Activated CD4-positive, alpha-beta memory T cell treated with anti-CD3 and anti-CD28 coated beads for 36 hours (primary cell): ENCODE results near the gene FASTKD1. TPM values are rescaled to one million over a fixed set of nuclear protein-coding genes. Genes with fewer than 3 reads are reported as not detected.

Experiments
- CTCF ChIA-PET: fragments of 350-600 bp; sonication (Branson Sonifier 250); formaldehyde crosslinking; loops from one replicate; lab custom pipeline; 2021; ENCODE audit warnings: antibody characterized with exemption, inconsistent platforms; lab: Charles Lee
- POLR2A ChIA-PET: fragments of 350-600 bp; sonication (Branson Sonifier 250); formaldehyde crosslinking; loops from one replicate; lab custom pipeline; 2021; ENCODE audit warnings: antibody characterized with exemption; lab: Charles Lee
- DNase-seq: peaks from one replicate; pipeline ENCODE4 v3.0.0-alpha.2; 2020
- H3K27ac Mint-ChIP-seq: one replicate; pipeline ENCODE4 v1.8.0; 2021; ENCODE audit warnings: mixed read lengths
- H3K27me3 Mint-ChIP-seq: one replicate; pipeline ENCODE4 v1.8.0; 2021; ENCODE audit warnings: mixed read lengths
- H3K36me3 Mint-ChIP-seq: one replicate; pipeline ENCODE4 v1.8.0; 2021; ENCODE audit warnings: mixed read lengths
- H3K4me1 Mint-ChIP-seq: one replicate; pipeline ENCODE4 v1.8.0; 2021; ENCODE audit warnings: low read depth, mixed read lengths
- H3K4me3 Mint-ChIP-seq: one replicate; pipeline ENCODE4 v1.8.0; 2021; ENCODE audit warnings: mild to moderate bottlenecking, mixed read lengths
- H3K9me3 Mint-ChIP-seq: one replicate; pipeline ENCODE4 v1.8.0; 2021; ENCODE audit warnings: mixed read lengths
- intact Hi-C: fragments of 100-400 bp; cut with micrococcal nuclease; formaldehyde crosslinking; loops from one replicate; pipeline ENCODE4 v1.15.1; 2023
- total RNA-seq, 2 experiments: library from RNA; stranded (reverse); gene quantifications; one replicate each; pipeline ENCODE4 v1.2.3, GENCODE V29; 2021

FASTKD1 gene
- total RNA-seq, 2 experiments from 2014 or later: 41.6 to 47.6 TPM

GRCh38 chr2:169507698-169508097 is 66.0 kb downstream of the FASTKD1 start:
- Mint-ChIP-seq H3K4me3 (no peak overlapping the region), H3K9me3 (no peaks in the 10 kb centered on the region), H3K4me1 (no peaks in the 10 kb centered on the region), H3K27me3 (no peaks in the 10 kb centered on the region), H3K27ac (no peak overlapping the region), H3K36me3 (peaks cover 7% of the 10 kb centered on the region)
- intact Hi-C loops: no loop called here
- CTCF ChIA-PET: interaction anchor here (0.8 kb wide), 1 partner anchor 20 kb away, joined by 3 read pairs; no protein-coding TSS in a partner anchor
- POLR2A ChIA-PET: no interaction called here
- no peak for DNase-seq

- DNase-seq: no peak
- POLR2A ChIA-PET: no interaction called here
- intact Hi-C loops: no loop called here
- H3K9me3 Mint-ChIP-seq: no peaks in the 10 kb centered on the region
- H3K36me3 Mint-ChIP-seq: peaks cover 7% of the 10 kb centered on the region
- CTCF ChIA-PET: no interaction called here
- no peak overlapping the region for H3K27ac Mint-ChIP-seq
- no peaks in the 10 kb centered on the region for H3K27me3 Mint-ChIP-seq
- no peaks in the 10 kb centered on the region for H3K4me1 Mint-ChIP-seq
- no peak overlapping the region for H3K4me3 Mint-ChIP-seq
These were observed 69.0 kb downstream of the FASTKD1 start for GRCh38 chr2:169504651-169505050.

GRCh38 chr2:169495310-169495928 is 78.2 kb downstream of the FASTKD1 start:
- no peak for DNase-seq
- intact Hi-C loops: no loop called here
- no peaks in the 10 kb centered on the region for H3K4me1 Mint-ChIP-seq
- no peak overlapping the region for H3K4me3 Mint-ChIP-seq
- H3K36me3 Mint-ChIP-seq: no peaks in the 10 kb centered on the region
- ChIA-PET POLR2A (no interaction called here), CTCF (no interaction called here)
- H3K27ac Mint-ChIP-seq: no peak overlapping the region
- no peaks in the 10 kb centered on the region for H3K9me3 Mint-ChIP-seq
- no peaks in the 10 kb centered on the region for H3K27me3 Mint-ChIP-seq

GRCh38 chr2:169493360-169493759 is 80.3 kb downstream of the FASTKD1 start:
- ChIA-PET POLR2A (no interaction called here), CTCF (interaction anchor here (2.5 kb wide), 1 partner anchor 14 kb away, joined by 9 read pairs; the partner anchor contains the start of gene BBS5)
- H3K4me3 Mint-ChIP-seq: no peak overlapping the region
- intact Hi-C loops: no loop called here
- DNase-seq: no peak
- no peaks in the 10 kb centered on the region for H3K36me3 Mint-ChIP-seq
- no peaks in the 10 kb centered on the region for H3K9me3 Mint-ChIP-seq
- no peaks in the 10 kb centered on the region for H3K27me3 Mint-ChIP-seq
- H3K27ac Mint-ChIP-seq: no peak overlapping the region
- no peaks in the 10 kb centered on the region for H3K4me1 Mint-ChIP-seq

GRCh38 chr2:169491378-169491777 is 82.3 kb downstream of the FASTKD1 start:
- POLR2A ChIA-PET: no interaction called here
- Mint-ChIP-seq H3K27ac (no peak overlapping the region), H3K27me3 (no peaks in the 10 kb centered on the region), H3K36me3 (no peaks in the 10 kb centered on the region), H3K4me1 (no peaks in the 10 kb centered on the region), H3K4me3 (no peak overlapping the region), H3K9me3 (no peaks in the 10 kb centered on the region)
- CTCF ChIA-PET: interaction anchor here (1.0 kb wide), 1 partner anchor 9 kb away, joined by 4 read pairs; no protein-coding TSS in a partner anchor
- DNase-seq: no peak
- intact Hi-C loops: no loop called here

- Mint-ChIP-seq H3K27me3 (no peaks in the 10 kb centered on the region), H3K27ac (no peak overlapping the region), H3K4me1 (no peaks in the 10 kb centered on the region), H3K4me3 (no peak overlapping the region), H3K9me3 (no peaks in the 10 kb centered on the region), H3K36me3 (no peaks in the 10 kb centered on the region)
- DNase-seq: no peak
- intact Hi-C loops: no loop called here
- CTCF ChIA-PET: interaction anchor here (1.0 kb wide), 2 partner anchors 9 to 11 kb away, joined by 3 to 4 read pairs; partner anchors contain the start of gene BBS5
- POLR2A ChIA-PET: no interaction called here
These were observed 82.8 kb downstream of the FASTKD1 start for GRCh38 chr2:169490834-169491233.

- Mint-ChIP-seq H3K27ac (no peak overlapping the region), H3K27me3 (no peaks in the 10 kb centered on the region), H3K4me1 (no peaks in the 10 kb centered on the region), H3K9me3 (no peaks in the 10 kb centered on the region), H3K4me3 (no peak overlapping the region), H3K36me3 (peaks cover 2% of the 10 kb centered on the region)
- ChIA-PET POLR2A (no interaction called here), CTCF (no interaction called here)
- DNase-seq: no peak
- intact Hi-C loops: no loop called here
These were observed 87.2 kb downstream of the FASTKD1 start for GRCh38 chr2:169486487-169486886.

- Mint-ChIP-seq H3K27me3 (no peaks in the 10 kb centered on the region), H3K4me1 (no peaks in the 10 kb centered on the region), H3K4me3 (no peak overlapping the region), H3K36me3 (peaks cover 2% of the 10 kb centered on the region), H3K27ac (no peak overlapping the region), H3K9me3 (no peaks in the 10 kb centered on the region)
- intact Hi-C loops: no loop called here
- ChIA-PET CTCF (no interaction called here), POLR2A (interaction anchor here (0.6 kb wide), 1 partner anchor 337 kb away, joined by 3 read pairs; no protein-coding TSS in a partner anchor)
- no peak for DNase-seq
These were observed 88.0 kb downstream of the FASTKD1 start for GRCh38 chr2:169485650-169486138.

GRCh38 chr2:169480079-169480465 is 93.6 kb downstream of the FASTKD1 start:
- intact Hi-C loops: no loop called here
- DNase-seq: no peak
- ChIA-PET POLR2A (interaction anchor here (1.0 to 1.4 kb wide), 2 partner anchors 15 to 203 kb away, joined by 3 to 4 read pairs; no protein-coding TSS in a partner anchor), CTCF (interaction anchor here (0.8 to 1.7 kb wide), 10 partner anchors 9 to 348 kb away, joined by 3 to 9 read pairs (median 4); partner anchors contain the start of gene LRP2)
- Mint-ChIP-seq H3K36me3 (peaks cover 2% of the 10 kb centered on the region), H3K27me3 (no peaks in the 10 kb centered on the region), H3K4me1 (peaks cover 13% of the 10 kb centered on the region), H3K4me3 (peak overlapping the region; percentile 87), H3K27ac (no peak overlapping the region), H3K9me3 (no peaks in the 10 kb centered on the region)

Other genes starting within 250 kb of the FASTKD1 start
- gene LRP2, start 211.3 kb downstream of the FASTKD1 start, total RNA-seq: under 1 TPM; 0.27 to 0.52 TPM
- gene BBS5, start 94.4 kb downstream of the FASTKD1 start, total RNA-seq: 1 to 10 TPM; 2.4 to 3.4 TPM
- under 1 TPM in 1 of 2 experiments, not detected in 1; 0.55 TPM for gene KLHL41, start 64.2 kb downstream of the FASTKD1 start, total RNA-seq
- gene PPIG, start 10.5 kb upstream of the FASTKD1 start, total RNA-seq: 10 to 100 TPM; 52.3 to 55.3 TPM
- gene CFAP210, start 120.5 kb upstream of the FASTKD1 start, total RNA-seq: not detected
- 1 to 10 TPM; 2.6 to 3.4 TPM for gene PHOSPHO2, start 120.6 kb upstream of the FASTKD1 start, total RNA-seq
- 1 to 10 TPM; 3.1 to 3.9 TPM for gene KLHL23, start 160.0 kb upstream of the FASTKD1 start, total RNA-seq
- 100 to 1,000 TPM; 112 to 120 TPM for gene SSB, start 225.0 kb upstream of the FASTKD1 start, total RNA-seq